Vagina (tissue), 2 donors: ENCODE results near the gene TAT. TPM values are rescaled to one million over a fixed set of nuclear protein-coding genes. Genes with fewer than 3 reads are reported as not detected.

Source experiments
- DNase-seq, 2 donors: peaks; one replicate each; pipeline ENCODE4 v3.0.0-alpha.2; 2017; ENCODE audit errors: extremely low spot score in 2 of 2
- H3K27ac ChIP-seq: fragments of 200-600 bp; sonication (generic); one replicate; pipeline ENCODE4 v1.5.1; 2019
- H3K27me3 ChIP-seq: fragments of 200-600 bp; sonication (generic); one replicate; pipeline ENCODE4 v1.5.1; 2019
- H3K36me3 ChIP-seq, 2 donors: fragments of 200-600 bp; sonication (generic); one replicate each; pipeline ENCODE4 v1.5.1; 2017 to 2019
- H3K4me1 ChIP-seq: fragments of 200-600 bp; sonication (generic); one replicate; pipeline ENCODE4 v1.5.1; 2019
- H3K4me3 ChIP-seq, 2 donors: fragments of 200-600 bp; sonication (generic); 1 replicate in 1 of 2; 2 replicates in 1 of 2; pipeline ENCODE4 v1.5.1; 2016 to 2019
- H3K9me3 ChIP-seq: fragments of 200-600 bp; sonication (generic); one replicate; pipeline ENCODE4 v1.5.1; 2019
- POLR2A ChIP-seq, 2 donors: fragments of 450-650 bp; IDR thresholded peaks; one replicate each; pipeline ENCODE4 v1.6.1; 2017; ENCODE audit warnings: antibody characterized with exemption in 2 of 2, mild to moderate bottlenecking in 2 of 2, moderate library complexity in 2 of 2
- POLR2AphosphoS5 ChIP-seq, 2 donors: sonication (generic); formaldehyde crosslinking; IDR thresholded peaks; one replicate each; pipeline ENCODE4 v1.9.0; 2017; ENCODE audit warnings: antibody characterized with exemption in 2 of 2, mild to moderate bottlenecking in 2 of 2, low read depth in 1 of 2; ENCODE audit not compliant: insufficient read depth in 1 of 2
- intact Hi-C: fragments of 100-400 bp; cut with DNase I; formaldehyde crosslinking; loops from one replicate; pipeline ENCODE4 v1.15.1; 2023
- total RNA-seq: library from RNA; depleted of rRNA; stranded (reverse); fragments of >200 nt; gene quantifications from one replicate; pipeline ENCODE4 v1.2.3, GENCODE V29; 2016
- TF ChIP-seq, protein P1 (sequence below), 3 experiments: fragments of 450-650 bp in 2 of 3; fragments of 200-600 bp in 1 of 3; sonication (generic) in 1 of 3; IDR thresholded peaks; one replicate each; pipeline ENCODE4 v1.5.1; 2017 to 2019; ENCODE audit warnings: antibody characterized with exemption in 3 of 3, mild to moderate bottlenecking in 2 of 3, moderate library complexity in 2 of 3

The TAT gene
- total RNA-seq, 1 donor from 2014 or later, result not detected

DNA sequence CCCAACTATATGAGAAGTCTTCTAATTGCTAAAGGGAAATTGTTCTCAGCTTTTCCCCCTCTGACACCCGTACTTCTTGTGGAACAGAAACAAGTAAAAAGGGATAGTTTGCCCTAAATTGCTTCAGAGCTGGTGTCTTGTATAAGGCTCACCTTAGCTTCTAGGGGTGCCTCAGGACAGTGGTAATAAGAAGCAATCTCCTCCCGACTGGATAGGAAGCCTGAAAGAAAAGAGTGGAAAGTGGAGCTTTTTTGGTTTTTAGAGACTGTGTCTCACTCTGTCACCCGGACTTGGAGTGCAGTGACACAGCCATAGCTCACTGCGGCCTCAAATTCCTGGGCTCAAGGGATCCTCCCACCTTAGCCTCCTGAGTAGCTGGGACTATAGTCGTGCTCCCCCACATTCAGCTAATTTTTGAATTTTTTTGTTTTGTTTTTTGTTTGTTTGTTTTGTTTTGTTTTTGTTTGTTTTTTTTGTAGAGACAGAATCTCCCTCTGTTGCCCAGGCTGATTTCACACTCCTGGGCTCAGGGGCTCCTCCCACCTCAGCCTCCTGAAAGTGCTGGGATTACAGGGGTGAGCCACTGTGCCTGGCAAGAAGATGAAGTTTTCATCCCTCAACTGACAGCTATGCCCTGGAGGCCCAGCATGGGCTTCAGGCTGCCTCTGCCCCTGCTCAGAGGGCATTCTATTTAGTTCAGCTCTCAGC lies 3.4 kb downstream of the TAT start:
- H3K27me3 ChIP-seq, result no peaks in the 10 kb centered on the region
- H3K4me1 ChIP-seq, result no peaks in the 10 kb centered on the region
- no peaks in the 10 kb centered on the region for H3K9me3 ChIP-seq
- H3K4me3 ChIP-seq, result no peak overlapping the region
- H3K27ac ChIP-seq, result no peak overlapping the region
- no peak for DNase-seq
- no peak for TF ChIP-seq POLR2A (IDR thresholded peaks at IDR 0.05)
- TF ChIP-seq, protein P1, sequence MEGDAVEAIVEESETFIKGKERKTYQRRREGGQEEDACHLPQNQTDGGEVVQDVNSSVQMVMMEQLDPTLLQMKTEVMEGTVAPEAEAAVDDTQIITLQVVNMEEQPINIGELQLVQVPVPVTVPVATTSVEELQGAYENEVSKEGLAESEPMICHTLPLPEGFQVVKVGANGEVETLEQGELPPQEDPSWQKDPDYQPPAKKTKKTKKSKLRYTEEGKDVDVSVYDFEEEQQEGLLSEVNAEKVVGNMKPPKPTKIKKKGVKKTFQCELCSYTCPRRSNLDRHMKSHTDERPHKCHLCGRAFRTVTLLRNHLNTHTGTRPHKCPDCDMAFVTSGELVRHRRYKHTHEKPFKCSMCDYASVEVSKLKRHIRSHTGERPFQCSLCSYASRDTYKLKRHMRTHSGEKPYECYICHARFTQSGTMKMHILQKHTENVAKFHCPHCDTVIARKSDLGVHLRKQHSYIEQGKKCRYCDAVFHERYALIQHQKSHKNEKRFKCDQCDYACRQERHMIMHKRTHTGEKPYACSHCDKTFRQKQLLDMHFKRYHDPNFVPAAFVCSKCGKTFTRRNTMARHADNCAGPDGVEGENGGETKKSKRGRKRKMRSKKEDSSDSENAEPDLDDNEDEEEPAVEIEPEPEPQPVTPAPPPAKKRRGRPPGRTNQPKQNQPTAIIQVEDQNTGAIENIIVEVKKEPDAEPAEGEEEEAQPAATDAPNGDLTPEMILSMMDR (IDR thresholded peaks at IDR 0.05), result no peak
- no peak for TF ChIP-seq POLR2AphosphoS5 (IDR thresholded peaks at IDR 0.05; ENCODE audit: insufficient read depth in 1 of 2, low read depth in 1 of 2)
- no peaks in the 10 kb centered on the region for H3K36me3 ChIP-seq
- intact Hi-C loops, result no loop called here

- Histone ChIP-seq H3K4me1 (no peaks in the 10 kb centered on the region), H3K27me3 (no peaks in the 10 kb centered on the region), H3K9me3 (no peaks in the 10 kb centered on the region), H3K36me3 (no peaks in the 10 kb centered on the region), H3K27ac (no peak overlapping the region), H3K4me3 (no peak overlapping the region)
- intact Hi-C loops, result no loop called here
- no peak for TF ChIP-seq POLR2A (IDR thresholded peaks at IDR 0.05)
- TF ChIP-seq, protein P1 (IDR thresholded peaks at IDR 0.05), result no peak
- TF ChIP-seq POLR2AphosphoS5 (IDR thresholded peaks at IDR 0.05; ENCODE audit: insufficient read depth in 1 of 2, low read depth in 1 of 2), result no peak
- no peak for DNase-seq
These were observed 4.3 kb downstream of the TAT start for GRCh38 chr16:71572497-71573116.

GRCh38 chr16:71570144-71570543 lies 6.7 kb downstream of the TAT start:
- TF ChIP-seq POLR2AphosphoS5 (IDR thresholded peaks at IDR 0.05; ENCODE audit: insufficient read depth in 1 of 2, low read depth in 1 of 2), result no peak
- no peak for TF ChIP-seq POLR2A (IDR thresholded peaks at IDR 0.05)
- TF ChIP-seq, protein P1 (IDR thresholded peaks at IDR 0.05), result no peak
- no peak overlapping the region for H3K4me3 ChIP-seq
- H3K36me3 ChIP-seq, result no peaks in the 10 kb centered on the region
- no peaks in the 10 kb centered on the region for H3K27me3 ChIP-seq
- H3K9me3 ChIP-seq, result no peaks in the 10 kb centered on the region
- no peak for DNase-seq
- intact Hi-C loops, result no loop called here
- H3K4me1 ChIP-seq, result no peaks in the 10 kb centered on the region
- no peak overlapping the region for H3K27ac ChIP-seq

GRCh38 chr16:71569621-71570020 lies 7.3 kb downstream of the TAT start:
- no peak overlapping the region for H3K4me3 ChIP-seq
- H3K4me1 ChIP-seq, result no peaks in the 10 kb centered on the region
- intact Hi-C loops, result no loop called here
- H3K9me3 ChIP-seq, result no peaks in the 10 kb centered on the region
- H3K27ac ChIP-seq, result no peak overlapping the region
- H3K36me3 ChIP-seq, result no peaks in the 10 kb centered on the region
- TF ChIP-seq, protein P1 (IDR thresholded peaks at IDR 0.05), result no peak
- TF ChIP-seq POLR2A (IDR thresholded peaks at IDR 0.05) (no peak), POLR2AphosphoS5 (IDR thresholded peaks at IDR 0.05; ENCODE audit: insufficient read depth in 1 of 2, low read depth in 1 of 2) (no peak)
- no peak for DNase-seq
- H3K27me3 ChIP-seq, result no peaks in the 10 kb centered on the region

- no peak overlapping the region for H3K27ac ChIP-seq
- H3K27me3 ChIP-seq, result no peaks in the 10 kb centered on the region
- H3K9me3 ChIP-seq, result no peaks in the 10 kb centered on the region
- no peaks in the 10 kb centered on the region for H3K36me3 ChIP-seq
- no peak for DNase-seq
- intact Hi-C loops, result no loop called here
- H3K4me1 ChIP-seq, result no peaks in the 10 kb centered on the region
- TF ChIP-seq POLR2A (IDR thresholded peaks at IDR 0.05), result no peak
- TF ChIP-seq, protein P1 (IDR thresholded peaks at IDR 0.05), result no peak
- TF ChIP-seq POLR2AphosphoS5 (IDR thresholded peaks at IDR 0.05; ENCODE audit: insufficient read depth in 1 of 2, low read depth in 1 of 2), result no peak
- H3K4me3 ChIP-seq, result no peak overlapping the region
These were observed 8.3 kb downstream of the TAT start for GRCh38 chr16:71568551-71568950.
